PC-3 (cell line): Measurements from ENCODE around the gene ABCC10. TPM values are rescaled to one million over a fixed set of nuclear protein-coding genes. Genes with fewer than 3 reads are reported as not detected.

Experiments
- ATAC-seq: fragments of 200-7000 bp; cut with Tn5 transposase; 2 replicates; pipeline ENCODE4 v1.9.1; 2020; ENCODE audit warnings: mild to moderate bottlenecking, moderate library complexity
- BruUV-seq: library from RNA; stranded (reverse); fragments of 400-500 nt; replicated peaks from 2 replicates; lab custom pipeline; 2021; lab: Mats Ljungman, UMichigan
- CTCF ChIA-PET: fragments of 300-600 bp; sonication (Branson Sonifier 250); formaldehyde crosslinking; loops from one replicate; lab custom pipeline; 2022; ENCODE audit warnings: antibody characterized with exemption; lab: Charles Lee
- POLR2A ChIA-PET: fragments of 300-600 bp; sonication (Branson Sonifier 250); formaldehyde crosslinking; loops from one replicate; lab custom pipeline; 2022; ENCODE audit warnings: antibody characterized with exemption; ENCODE audit not compliant: unreplicated experiment; lab: Charles Lee
- DNase-seq: peaks from one replicate; pipeline ENCODE4 v3.0.0-alpha.2; 2015
- H2AFZ ChIP-seq: fragments of 300-600 bp; sonication (generic); 2 replicates; pipeline ENCODE4 v1.6.0; 2016; ENCODE audit warnings: antibody characterized with exemption, low read length
- H3F3A ChIP-seq: fragments of 300-600 bp; sonication (generic); one replicate; pipeline ENCODE4 v1.6.0; 2017; ENCODE audit warnings: antibody characterized with exemption, low read length, control low read depth, mild to moderate bottlenecking; ENCODE audit not compliant: unreplicated experiment
- H3K27ac ChIP-seq: fragments of 300-600 bp; sonication (generic); 2 replicates; pipeline ENCODE4 v1.5.1; 2016; ENCODE audit warnings: mild to moderate bottlenecking, low read length
- H3K27me3 ChIP-seq: fragments of 300-600 bp; sonication (generic); 2 replicates; pipeline ENCODE4 v1.6.1; 2016; ENCODE audit warnings: low read length, mixed read lengths
- H3K36me3 ChIP-seq: fragments of 300-600 bp; sonication (generic); 2 replicates; pipeline ENCODE4 v1.6.1; 2016; ENCODE audit warnings: low read depth, mixed run types, low read length, mixed read lengths
- H3K4me1 ChIP-seq: fragments of 300-600 bp; sonication (generic); 2 replicates; pipeline ENCODE4 v1.5.1; 2016; ENCODE audit warnings: low read length; ENCODE audit not compliant: insufficient read depth
- H3K4me2 ChIP-seq: fragments of 300-600 bp; sonication (generic); 2 replicates; pipeline ENCODE4 v1.6.0; 2016; ENCODE audit warnings: low read length
- H3K4me3 ChIP-seq: fragments of 300-600 bp; sonication (generic); 2 replicates; pipeline ENCODE4 v1.5.1; 2016; ENCODE audit warnings: mild to moderate bottlenecking, low read length, mixed read lengths
- H3K79me2 ChIP-seq: fragments of 300-600 bp; sonication (generic); 2 replicates; pipeline ENCODE4 v1.6.1; 2017; ENCODE audit warnings: low read length, mixed read lengths
- H3K9ac ChIP-seq: fragments of 300-600 bp; sonication (generic); 2 replicates; pipeline ENCODE4 v1.6.0; 2016; ENCODE audit warnings: mild to moderate bottlenecking, low read length
- H3K9me2 ChIP-seq: fragments of 300-600 bp; sonication (generic); replicated peaks from 2 replicates; pipeline ENCODE4 v1.6.1; 2016; ENCODE audit warnings: mixed run types, low read length, mixed read lengths
- H3K9me3 ChIP-seq: fragments of 300-600 bp; sonication (generic); 2 replicates; pipeline ENCODE4 v1.6.1; 2016; ENCODE audit warnings: low read length, mixed read lengths
- H4K20me1 ChIP-seq: fragments of 300-600 bp; sonication (generic); 2 replicates; pipeline ENCODE4 v1.6.1; 2016; ENCODE audit warnings: low read length, mixed read lengths
- EZH2 ChIP-seq: fragments of 300-600 bp; sonication (generic); IDR thresholded peaks from one replicate; pipeline ENCODE4 v1.6.1; 2017; ENCODE audit warnings: antibody characterized with exemption, mild to moderate bottlenecking, low read length; ENCODE audit not compliant: unreplicated experiment
- EZH2phosphoT487 ChIP-seq: fragments of 300-600 bp; sonication (generic); IDR thresholded peaks from 2 replicates; pipeline ENCODE4 v1.6.1; 2018; ENCODE audit warnings: mild to moderate bottlenecking, antibody characterized with exemption, low read length, borderline replicate concordance
- intact Hi-C: fragments of 100-400 bp; cut with micrococcal nuclease; formaldehyde crosslinking; loops from 2 replicates; pipeline ENCODE4 v1.9.0; 2023
- total RNA-seq: library from RNA; depleted of rRNA; stranded (reverse); fragments of >200 nt; gene quantifications from 2 replicates; pipeline ENCODE4 v1.2.3, GENCODE V29; 2014
- TF ChIP-seq, protein P1 (sequence below): fragments of 300-600 bp; sonication (generic); conservative IDR thresholded peaks from 2 replicates; pipeline ENCODE4 v1.5.1; 2017; ENCODE audit warnings: antibody characterized with exemption, low read depth, mild to moderate bottlenecking, low read length

The ABCC10 gene
- total RNA-seq, 1 experiment from 2014 or later, result 23.1 TPM

DNA sequence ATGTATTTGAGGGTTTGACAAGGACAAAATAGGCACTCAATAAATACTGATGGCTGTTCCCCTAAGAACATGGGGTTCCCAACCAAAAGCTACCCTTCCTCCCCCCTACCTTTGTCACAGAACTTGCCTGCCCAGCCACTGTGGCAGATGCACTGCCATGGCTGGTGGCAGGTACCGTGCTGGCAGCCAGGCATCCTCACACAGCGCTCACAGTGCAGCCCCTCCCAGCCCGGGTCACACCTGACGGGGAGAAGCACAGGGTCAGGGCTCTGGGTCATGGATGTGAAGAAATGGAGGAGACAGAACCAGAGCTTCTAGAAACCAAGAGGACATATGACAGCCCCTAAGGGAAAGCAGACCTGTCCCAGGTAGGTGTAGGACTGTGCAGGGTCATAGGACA, 25.6 kb downstream of the ABCC10 start:
- H4K20me1 ChIP-seq, result no peaks in the 10 kb centered on the region; the same call in 1 of the 2 replicates
- H3K79me2 ChIP-seq, result no peaks in the 10 kb centered on the region
- intact Hi-C loops, result no loop called here
- no peak overlapping the region for H2AFZ ChIP-seq
- no peak overlapping the region for H3K4me2 ChIP-seq
- peaks cover 5% of the 10 kb centered on the region; the same call in 1 of the 2 replicates for H3K4me1 ChIP-seq
- ChIA-PET POLR2A (no interaction called here), CTCF (no interaction called here)
- H3K9me3 ChIP-seq, result no peaks in the 10 kb centered on the region
- H3K36me3 ChIP-seq, result no peaks in the 10 kb centered on the region
- no peak overlapping the region for H3K27ac ChIP-seq
- ATAC-seq (no peak), DNase-seq (no peak)
- H3K9ac ChIP-seq, result no peak overlapping the region
- H3K4me3 ChIP-seq, result no peak overlapping the region
- no TSS peak for BruUV-seq
- TF ChIP-seq EZH2, result no peak
- TF ChIP-seq, protein P1, sequence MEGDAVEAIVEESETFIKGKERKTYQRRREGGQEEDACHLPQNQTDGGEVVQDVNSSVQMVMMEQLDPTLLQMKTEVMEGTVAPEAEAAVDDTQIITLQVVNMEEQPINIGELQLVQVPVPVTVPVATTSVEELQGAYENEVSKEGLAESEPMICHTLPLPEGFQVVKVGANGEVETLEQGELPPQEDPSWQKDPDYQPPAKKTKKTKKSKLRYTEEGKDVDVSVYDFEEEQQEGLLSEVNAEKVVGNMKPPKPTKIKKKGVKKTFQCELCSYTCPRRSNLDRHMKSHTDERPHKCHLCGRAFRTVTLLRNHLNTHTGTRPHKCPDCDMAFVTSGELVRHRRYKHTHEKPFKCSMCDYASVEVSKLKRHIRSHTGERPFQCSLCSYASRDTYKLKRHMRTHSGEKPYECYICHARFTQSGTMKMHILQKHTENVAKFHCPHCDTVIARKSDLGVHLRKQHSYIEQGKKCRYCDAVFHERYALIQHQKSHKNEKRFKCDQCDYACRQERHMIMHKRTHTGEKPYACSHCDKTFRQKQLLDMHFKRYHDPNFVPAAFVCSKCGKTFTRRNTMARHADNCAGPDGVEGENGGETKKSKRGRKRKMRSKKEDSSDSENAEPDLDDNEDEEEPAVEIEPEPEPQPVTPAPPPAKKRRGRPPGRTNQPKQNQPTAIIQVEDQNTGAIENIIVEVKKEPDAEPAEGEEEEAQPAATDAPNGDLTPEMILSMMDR, result no peak
- no peak for TF ChIP-seq EZH2phosphoT487
- H3K27me3 ChIP-seq, result no peaks in the 10 kb centered on the region
- H3K9me2 ChIP-seq, result no peaks in the 10 kb centered on the region
- no peaks in the 10 kb centered on the region for H3F3A ChIP-seq

DNA sequence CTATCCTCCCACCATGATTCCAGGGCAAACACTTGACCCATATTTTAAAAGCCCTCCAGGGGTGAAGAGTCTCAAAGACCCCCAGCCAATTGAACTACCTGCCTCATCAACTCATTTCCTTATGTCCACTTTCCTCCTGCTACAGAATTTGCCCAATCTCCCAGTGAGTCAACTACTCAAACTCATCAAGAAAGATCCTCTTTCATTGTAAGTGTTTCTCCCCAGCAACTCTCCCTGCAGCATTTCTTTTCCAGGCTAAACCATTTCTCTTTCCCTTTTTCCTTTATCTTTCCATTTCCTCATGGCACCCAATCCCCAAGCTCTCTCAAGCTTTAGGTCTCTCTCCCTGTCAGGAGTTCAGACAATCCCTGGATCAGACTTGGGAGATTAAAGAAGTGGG, 26.5 kb downstream of the ABCC10 start:
- no peaks in the 10 kb centered on the region for H3K36me3 ChIP-seq
- 0 out of 2 replicates have a peak overlapping the region, but pooled peaks have one; percentile 89 for H3K4me2 ChIP-seq
- peak overlapping the region; percentile 71; the same call in 1 of the 2 replicates for H3K4me3 ChIP-seq
- no peaks in the 10 kb centered on the region for H3K9me3 ChIP-seq
- H2AFZ ChIP-seq, result no peak overlapping the region
- H3K27ac ChIP-seq, result no peak overlapping the region
- no peaks in the 10 kb centered on the region; the same call in 1 of the 2 replicates for H4K20me1 ChIP-seq
- H3K9ac ChIP-seq, result no peak overlapping the region
- DNase-seq, result no peak
- no peaks in the 10 kb centered on the region for H3F3A ChIP-seq
- no TSS peak for BruUV-seq
- peaks cover 5% of the 10 kb centered on the region; the same call in 1 of the 2 replicates for H3K4me1 ChIP-seq
- ChIA-PET POLR2A (no interaction called here), CTCF (no interaction called here)
- no peak for ATAC-seq
- H3K27me3 ChIP-seq, result no peaks in the 10 kb centered on the region
- H3K9me2 ChIP-seq, result no peaks in the 10 kb centered on the region
- intact Hi-C loops, result loop anchor here (1.0 kb wide), 1 partner anchor 52 kb away; no protein-coding TSS in a partner anchor
- TF ChIP-seq EZH2 (no peak), EZH2phosphoT487 (no peak)
- TF ChIP-seq, protein P1, result no peak
- no peaks in the 10 kb centered on the region for H3K79me2 ChIP-seq

DNA sequence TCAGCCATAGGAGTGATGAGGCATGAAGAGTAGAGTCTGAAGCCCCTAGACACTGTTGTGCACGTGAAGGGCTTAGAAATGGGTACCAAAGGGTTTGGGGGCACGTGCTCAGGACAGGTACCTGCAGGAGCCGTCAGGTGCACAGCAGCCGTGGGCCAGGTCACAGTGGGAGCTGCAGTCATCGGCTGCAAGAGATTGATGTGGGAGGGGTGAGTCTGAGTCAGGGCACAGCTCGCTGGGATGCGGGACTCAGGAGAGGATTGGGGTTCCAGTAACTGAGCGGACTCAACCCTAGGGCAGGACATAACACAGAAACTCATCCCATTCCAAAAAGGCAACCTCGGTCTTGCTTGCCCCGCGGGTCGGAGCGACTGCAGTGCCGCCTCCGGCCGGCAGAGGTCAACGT, 27.0 kb downstream of the ABCC10 start:
- H3F3A ChIP-seq, result no peaks in the 10 kb centered on the region
- H3K79me2 ChIP-seq, result no peaks in the 10 kb centered on the region
- DNase-seq, result peak; percentile 81
- H3K4me3 ChIP-seq, result peak overlapping the region; percentile 71
- no peaks in the 10 kb centered on the region for H3K27me3 ChIP-seq
- peak overlapping the region; percentile 89 for H3K4me2 ChIP-seq
- CTCF ChIA-PET, result no interaction called here
- H3K36me3 ChIP-seq, result no peaks in the 10 kb centered on the region
- intact Hi-C loops, result loop anchor here (1.0 kb wide), 1 partner anchor 52 kb away; no protein-coding TSS in a partner anchor
- TF ChIP-seq EZH2, result no peak
- TF ChIP-seq, protein P1, result peak; percentile 88
- POLR2A ChIA-PET, result no interaction called here
- BruUV-seq, result no TSS peak
- H4K20me1 ChIP-seq, result no peaks in the 10 kb centered on the region; the same call in 1 of the 2 replicates
- no peak overlapping the region for H3K27ac ChIP-seq
- H3K9me3 ChIP-seq, result no peaks in the 10 kb centered on the region
- peak; percentile 7 for ATAC-seq
- H3K9ac ChIP-seq, result no peak overlapping the region
- H3K9me2 ChIP-seq, result no peaks in the 10 kb centered on the region
- H3K4me1 ChIP-seq, result peaks cover 5% of the 10 kb centered on the region; the same call in 1 of the 2 replicates
- peak overlapping the region; percentile 71; the same call in 1 of the 2 replicates for H2AFZ ChIP-seq
